Mammary epithelial cell (primary cell): ENCODE data around the gene CFAP20.

Experiments
- EZH2 ChIP-seq: IDR thresholded peaks from 2 replicates; pipeline ENCODE4 v1.6.1; 2012; ENCODE audit warnings: low read length, inconsistent platforms, borderline replicate concordance
- TF ChIP-seq, protein P1 (sequence below), 2 donors: IDR thresholded peaks in 1 of 2; conservative IDR thresholded peaks in 1 of 2; 2 replicates each; pipeline ENCODE4 v1.5.1; 2011 to 2012; ENCODE audit warnings: inconsistent platforms in 2 of 2, low read length in 2 of 2, mild to moderate bottlenecking in 2 of 2, control low read depth in 1 of 2, low read depth in 1 of 2; ENCODE audit not compliant: insufficient read depth in 1 of 2; ENCODE audit errors: extremely low read depth in 1 of 2

DNA sequence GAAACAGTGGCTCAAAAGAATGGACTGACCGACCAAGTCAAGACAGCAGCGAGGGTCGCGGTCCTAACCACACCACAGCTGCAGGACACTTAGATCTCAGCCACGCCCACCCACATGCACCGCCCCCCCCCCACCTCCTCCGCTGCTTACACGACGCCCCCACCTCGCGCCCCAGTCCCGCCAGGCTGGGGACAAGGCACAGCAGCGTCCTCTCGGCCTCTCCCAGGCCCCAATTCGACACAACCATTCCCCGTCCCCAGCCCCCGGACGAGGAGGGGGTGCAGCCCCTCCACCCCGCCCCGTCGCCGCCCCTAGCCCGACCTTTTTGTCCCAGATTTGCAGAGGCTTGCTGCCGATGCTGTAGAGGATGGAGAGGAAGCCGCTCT is 477 bp downstream of the CFAP20 start:
- TF ChIP-seq, protein P1, sequence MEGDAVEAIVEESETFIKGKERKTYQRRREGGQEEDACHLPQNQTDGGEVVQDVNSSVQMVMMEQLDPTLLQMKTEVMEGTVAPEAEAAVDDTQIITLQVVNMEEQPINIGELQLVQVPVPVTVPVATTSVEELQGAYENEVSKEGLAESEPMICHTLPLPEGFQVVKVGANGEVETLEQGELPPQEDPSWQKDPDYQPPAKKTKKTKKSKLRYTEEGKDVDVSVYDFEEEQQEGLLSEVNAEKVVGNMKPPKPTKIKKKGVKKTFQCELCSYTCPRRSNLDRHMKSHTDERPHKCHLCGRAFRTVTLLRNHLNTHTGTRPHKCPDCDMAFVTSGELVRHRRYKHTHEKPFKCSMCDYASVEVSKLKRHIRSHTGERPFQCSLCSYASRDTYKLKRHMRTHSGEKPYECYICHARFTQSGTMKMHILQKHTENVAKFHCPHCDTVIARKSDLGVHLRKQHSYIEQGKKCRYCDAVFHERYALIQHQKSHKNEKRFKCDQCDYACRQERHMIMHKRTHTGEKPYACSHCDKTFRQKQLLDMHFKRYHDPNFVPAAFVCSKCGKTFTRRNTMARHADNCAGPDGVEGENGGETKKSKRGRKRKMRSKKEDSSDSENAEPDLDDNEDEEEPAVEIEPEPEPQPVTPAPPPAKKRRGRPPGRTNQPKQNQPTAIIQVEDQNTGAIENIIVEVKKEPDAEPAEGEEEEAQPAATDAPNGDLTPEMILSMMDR (conservative IDR thresholded peaks at IDR 0.05 in 1 of 2, IDR thresholded peaks at IDR 0.05 in 1 of 2; ENCODE audit: extremely low read depth in 1 of 2, insufficient read depth in 1 of 2, low read depth in 1 of 2, low read length in 2 of 2) = no peak
- no peak for TF ChIP-seq EZH2
